ENCODE results near the gene GRIN2A. TPM values are rescaled to one million over a fixed set of nuclear protein-coding genes. Genes with fewer than 3 reads are reported as not detected.

GRIN2A gene
- polyA plus RNA-seq, 2 of the 4 experiments (the other 2 are of a cell fraction): not detected

DNA sequence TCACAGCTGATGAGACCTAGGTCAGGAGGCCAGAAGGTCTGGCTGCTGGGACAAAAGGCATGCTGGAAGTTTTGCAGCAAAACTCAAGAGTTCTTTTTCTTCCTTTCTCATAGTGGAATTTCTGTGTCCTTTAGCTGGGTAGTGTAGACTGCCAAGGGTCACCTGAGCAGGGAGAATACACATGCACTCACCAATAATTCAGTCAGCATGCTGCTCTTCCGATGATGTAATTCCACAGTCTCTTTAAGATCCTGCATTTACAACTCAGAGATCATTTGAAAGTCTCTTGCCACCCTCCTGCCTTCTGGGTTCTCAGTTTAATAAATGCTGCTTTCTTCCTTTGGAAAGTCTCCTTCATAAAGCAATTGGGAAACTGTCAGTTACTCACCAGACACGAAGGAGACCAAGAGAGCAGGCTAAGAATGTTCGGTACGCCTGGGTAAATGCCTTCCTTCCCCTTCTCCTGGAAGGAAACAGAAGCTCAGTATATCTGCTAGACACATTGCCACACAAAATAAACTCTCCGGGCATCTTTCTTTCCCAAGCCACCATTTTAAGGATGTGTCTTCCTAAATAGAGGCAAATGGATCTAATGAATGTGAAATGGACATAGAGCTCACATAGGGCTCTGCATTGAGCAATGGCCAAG is 473.1 kb downstream of the GRIN2A start:
- POLR2A ChIA-PET: no interaction called here

GRCh38 chr16:9706217-9706836 is 475.9 kb downstream of the GRIN2A start:
- Histone ChIP-seq H3K4me1 (no peaks in the 10 kb centered on the region), H3K4me3 (no peak overlapping the region), H3K4me2 (no peak overlapping the region), H3K9me3 (no peaks in the 10 kb centered on the region), H3K27ac (no peak overlapping the region)
- DNase-seq (ENCODE audit: low read depth in 1 of 2, low spot score in 1 of 2) (no peak), FAIRE-seq (no peak), ATAC-seq (no peak)
- 6% methylated on average over 6 of the region's 6 CpGs for WGBS (ENCODE audit: missing lambda C conversion rate)
- POLR2A ChIA-PET: no interaction called here
- CTCF ChIA-PET: no interaction called here
- TF ChIP-seq BHLHE40 (IDR thresholded peaks at IDR 0.05; ENCODE audit: low read depth, low read length) (no peak), MYC (IDR thresholded peaks at IDR 0.05; ENCODE audit: borderline replicate concordance, low read length) (no peak), NFE2L2 (conservative IDR thresholded peaks at IDR 0.05; ENCODE audit: low read length) (no peak), POLR2A (IDR thresholded peaks at IDR 0.05; ENCODE audit: low read length) (no peak), HOXB13 (CRISPR knock-in tag; IDR thresholded peaks at IDR 0.05; ENCODE audit: low read depth) (no peak), HOXA7 (CRISPR knock-in tag; IDR thresholded peaks at IDR 0.05) (no peak)
- TF ChIP-seq, protein P1, sequence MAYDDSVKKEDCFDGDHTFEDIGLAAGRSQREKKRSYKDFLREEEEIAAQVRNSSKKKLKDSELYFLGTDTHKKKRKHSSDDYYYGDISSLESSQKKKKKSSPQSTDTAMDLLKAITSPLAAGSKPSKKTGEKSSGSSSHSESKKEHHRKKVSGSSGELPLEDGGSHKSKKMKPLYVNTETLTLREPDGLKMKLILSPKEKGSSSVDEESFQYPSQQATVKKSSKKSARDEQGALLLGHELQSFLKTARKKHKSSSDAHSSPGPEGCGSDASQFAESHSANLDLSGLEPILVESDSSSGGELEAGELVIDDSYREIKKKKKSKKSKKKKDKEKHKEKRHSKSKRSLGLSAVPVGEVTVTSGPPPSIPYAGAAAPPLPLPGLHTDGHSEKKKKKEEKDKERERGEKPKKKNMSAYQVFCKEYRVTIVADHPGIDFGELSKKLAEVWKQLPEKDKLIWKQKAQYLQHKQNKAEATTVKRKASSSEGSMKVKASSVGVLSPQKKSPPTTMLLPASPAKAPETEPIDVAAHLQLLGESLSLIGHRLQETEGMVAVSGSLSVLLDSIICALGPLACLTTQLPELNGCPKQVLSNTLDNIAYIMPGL (CRISPR knock-in tag; IDR thresholded peaks at IDR 0.05; ENCODE audit: borderline replicate concordance): no peak

More for the DNA sequence above, 473.1 kb downstream of the GRIN2A start:
- no peak overlapping the region for H3K27ac ChIP-seq
- WGBS (ENCODE audit: missing lambda C conversion rate): 9% methylated on average over 5 of the region's 5 CpGs
- CTCF ChIA-PET: no interaction called here
- no peak for DNase-seq (ENCODE audit: low read depth in 1 of 2, low spot score in 1 of 2)
- TF ChIP-seq POLR2AphosphoS2 (conservative IDR thresholded peaks at IDR 0.05; ENCODE audit: low read length) (no peak), FOSB (CRISPR knock-in tag; IDR thresholded peaks at IDR 0.05) (no peak), HOXA7 (CRISPR knock-in tag; IDR thresholded peaks at IDR 0.05) (no peak), HOXB13 (CRISPR knock-in tag; IDR thresholded peaks at IDR 0.05; ENCODE audit: low read depth) (no peak)
- H3K4me1 ChIP-seq: no peaks in the 10 kb centered on the region
- no peak for FAIRE-seq
- no peaks in the 10 kb centered on the region for H3K9me3 ChIP-seq
- no peak overlapping the region for H3K4me2 ChIP-seq
- ATAC-seq: no peak
- no peak overlapping the region for H3K4me3 ChIP-seq

GRCh38 chr16:9703731-9704130 is 478.5 kb downstream of the GRIN2A start:
- ChIA-PET CTCF (no interaction called here), POLR2A (no interaction called here)
- H3K4me3 ChIP-seq: no peak overlapping the region
- 3% methylated on average over 1 of the region's 1 CpG for WGBS (ENCODE audit: missing lambda C conversion rate)
- DNase-seq (ENCODE audit: low read depth in 1 of 2, low spot score in 1 of 2): no peak
- no peak for FAIRE-seq
- no peak overlapping the region for H3K27ac ChIP-seq
- H3K4me2 ChIP-seq: no peak overlapping the region
- TF ChIP-seq, protein P2, sequence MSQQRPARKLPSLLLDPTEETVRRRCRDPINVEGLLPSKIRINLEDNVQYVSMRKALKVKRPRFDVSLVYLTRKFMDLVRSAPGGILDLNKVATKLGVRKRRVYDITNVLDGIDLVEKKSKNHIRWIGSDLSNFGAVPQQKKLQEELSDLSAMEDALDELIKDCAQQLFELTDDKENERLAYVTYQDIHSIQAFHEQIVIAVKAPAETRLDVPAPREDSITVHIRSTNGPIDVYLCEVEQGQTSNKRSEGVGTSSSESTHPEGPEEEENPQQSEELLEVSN (IDR thresholded peaks at IDR 0.05; ENCODE audit: borderline replicate concordance, low read depth): no peak
- TF ChIP-seq JUNB (IDR thresholded peaks at IDR 0.05): no peak
- TF ChIP-seq JUN (IDR thresholded peaks at IDR 0.05): no peak
- TF ChIP-seq MAX (IDR thresholded peaks at IDR 0.05): no peak
- no peak for TF ChIP-seq RCOR1 (IDR thresholded peaks at IDR 0.05; ENCODE audit: low read depth, low read length)
- no peak for TF ChIP-seq CHD4 (IDR thresholded peaks at IDR 0.05; ENCODE audit: borderline replicate concordance)
- TF ChIP-seq POLR2AphosphoS2 (conservative IDR thresholded peaks at IDR 0.05; ENCODE audit: low read length): no peak
- TF ChIP-seq FOSL2 (IDR thresholded peaks at IDR 0.05): no peak
- TF ChIP-seq FOSL2 (CRISPR knock-in tag; IDR thresholded peaks at IDR 0.05): no peak
- TF ChIP-seq, protein P3, sequence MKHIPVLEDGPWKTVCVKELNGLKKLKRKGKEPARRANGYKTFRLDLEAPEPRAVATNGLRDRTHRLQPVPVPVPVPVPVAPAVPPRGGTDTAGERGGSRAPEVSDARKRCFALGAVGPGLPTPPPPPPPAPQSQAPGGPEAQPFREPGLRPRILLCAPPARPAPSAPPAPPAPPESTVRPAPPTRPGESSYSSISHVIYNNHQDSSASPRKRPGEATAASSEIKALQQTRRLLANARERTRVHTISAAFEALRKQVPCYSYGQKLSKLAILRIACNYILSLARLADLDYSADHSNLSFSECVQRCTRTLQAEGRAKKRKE (CRISPR knock-in tag; IDR thresholded peaks at IDR 0.05; ENCODE audit: low read depth): no peak
- TF ChIP-seq KDM5A (IDR thresholded peaks at IDR 0.05): no peak
- no peak for TF ChIP-seq EHF (CRISPR knock-in tag; IDR thresholded peaks at IDR 0.05)
- H3K9me3 ChIP-seq: no peaks in the 10 kb centered on the region
- H3K4me1 ChIP-seq: no peaks in the 10 kb centered on the region
- ATAC-seq: no peak

Small RNA genes within 50 kb of the gene (small RNA-seq; reads per million reads assigned to genes)
- gene RN7SL493P: 0 reads per million in 6 experiments

Other genes starting within 250 kb of the GRIN2A start
- 23.5 and 26.4 TPM in 2 replicates for gene ATF7IP2, start 203.6 kb upstream of the GRIN2A start, polyA plus RNA-seq (2011; rRNA removed)
- gene ATF7IP2, start 203.6 kb upstream of the GRIN2A start, polyA plus RNA-seq (2017; fragmentation: RNase III; extraction: RNeasy Plus Mini Kit Qiagen cat#74134 plus additional on column Dnase treatment): 12.0 to 13.0 TPM (median 12.3 TPM) in 3 replicates